ENCODE measurements around the gene OTUD4.

Gene OTUD4

GRCh38 chr4:145130788-145131399 lies 49.5 kb downstream of the OTUD4 start:
- TF ChIP-seq PATZ1 (CRISPR knock-in tag; IDR thresholded peaks at IDR 0.05; ENCODE audit: borderline replicate concordance), result peak; percentile 14; the same call in 1 of the 2 replicates
- no peak for TF ChIP-seq SNAI2 (CRISPR knock-in tag; IDR thresholded peaks at IDR 0.05)
- no peak for TF ChIP-seq RARB (CRISPR knock-in tag; IDR thresholded peaks at IDR 0.05)
- no peak for TF ChIP-seq ZC3H10 (CRISPR knock-in tag; IDR thresholded peaks at IDR 0.05)
- peak; percentile 85 for ATAC-seq

- ATAC-seq, result no peak
- TF ChIP-seq CSDC2 (CRISPR knock-in tag; IDR thresholded peaks at IDR 0.05) (no peak), ZNF8 (CRISPR knock-in tag; IDR thresholded peaks at IDR 0.05) (no peak), TCF4 (CRISPR knock-in tag; IDR thresholded peaks at IDR 0.05; ENCODE audit: borderline replicate concordance) (no peak), TSHZ2 (CRISPR knock-in tag; IDR thresholded peaks at IDR 0.05) (no peak), PATZ1 (CRISPR knock-in tag; IDR thresholded peaks at IDR 0.05; ENCODE audit: borderline replicate concordance) (no peak), ZNF70 (CRISPR knock-in tag; IDR thresholded peaks at IDR 0.05) (no peak), OSR1 (CRISPR knock-in tag; IDR thresholded peaks at IDR 0.05) (no peak), PPARA (CRISPR knock-in tag; IDR thresholded peaks at IDR 0.05; ENCODE audit: borderline replicate concordance) (no peak), CSRNP3 (CRISPR knock-in tag; IDR thresholded peaks at IDR 0.05) (no peak), GLIS3 (CRISPR knock-in tag; IDR thresholded peaks at IDR 0.05) (no peak), POU6F1 (CRISPR knock-in tag; IDR thresholded peaks at IDR 0.05; ENCODE audit: borderline replicate concordance, low read depth) (no peak), ARNTL (CRISPR knock-in tag; IDR thresholded peaks at IDR 0.05; ENCODE audit: borderline replicate concordance, low read depth) (no peak), ZC3H10 (CRISPR knock-in tag; IDR thresholded peaks at IDR 0.05) (no peak), SNAI2 (CRISPR knock-in tag; IDR thresholded peaks at IDR 0.05) (no peak)
These were observed 50.3 kb downstream of the OTUD4 start for GRCh38 chr4:145130130-145130529.

- no peak for ATAC-seq
- TF ChIP-seq ZNF70 (CRISPR knock-in tag; IDR thresholded peaks at IDR 0.05) (no peak), GLIS3 (CRISPR knock-in tag; IDR thresholded peaks at IDR 0.05) (no peak), ESRRG (CRISPR knock-in tag; IDR thresholded peaks at IDR 0.05) (no peak), PPARA (CRISPR knock-in tag; IDR thresholded peaks at IDR 0.05; ENCODE audit: borderline replicate concordance) (no peak), ZNF8 (CRISPR knock-in tag; IDR thresholded peaks at IDR 0.05) (no peak), TSHZ2 (CRISPR knock-in tag; IDR thresholded peaks at IDR 0.05) (no peak), ZFP3 (CRISPR knock-in tag; IDR thresholded peaks at IDR 0.05) (no peak), SNAI2 (CRISPR knock-in tag; IDR thresholded peaks at IDR 0.05) (no peak), PATZ1 (CRISPR knock-in tag; IDR thresholded peaks at IDR 0.05; ENCODE audit: borderline replicate concordance) (no peak), TOX (CRISPR knock-in tag; IDR thresholded peaks at IDR 0.05; ENCODE audit: borderline replicate concordance) (no peak), ZC3H10 (CRISPR knock-in tag; IDR thresholded peaks at IDR 0.05) (no peak)
These were observed 55.0 kb downstream of the OTUD4 start for GRCh38 chr4:145125396-145125795.
